ENCODE results near the gene SPEM2. TPM values are rescaled to one million over a fixed set of nuclear protein-coding genes. Genes with fewer than 3 reads are reported as not detected.

The SPEM2 gene
- total and polyA plus RNA-seq, 2 of the 8 experiments (the other 6 are each of a cell fraction or from before 2014, with no cell fraction given) = 0.03 TPM; not detected in 1

GRCh38 chr17:7444682-7445618 is 19.5 kb downstream of the SPEM2 start, which contains the start of gene CHRNB1 (continued):
- TF ChIP-seq CHD7 (IDR thresholded peaks at IDR 0.05; ENCODE audit: insufficient replicate concordance, low read length) (no peak), CBX5 (IDR thresholded peaks at IDR 0.05; ENCODE audit: low read depth, low read length) (no peak), HDAC6 (IDR thresholded peaks at IDR 0.05; ENCODE audit: low read depth, low read length) (no peak), MAFK (IDR thresholded peaks at IDR 0.05; ENCODE audit: low read depth, low read length) (no peak), EP300 (IDR thresholded peaks at IDR 0.05; ENCODE audit: borderline replicate concordance in 1 of 2, low read depth in 2 of 2, low read length in 2 of 2) (no peak), EZH2 (IDR thresholded peaks at IDR 0.05; ENCODE audit: low read depth, low read length, severe bottlenecking) (no peak), POLR2AphosphoS5 (IDR thresholded peaks at IDR 0.05; ENCODE audit: low read depth, low read length) (no peak), RFX5 (IDR thresholded peaks at IDR 0.05; ENCODE audit: borderline replicate concordance, low read depth, low read length) (no peak), FOSL1 (IDR thresholded peaks at IDR 0.05; ENCODE audit: insufficient read depth, low read depth, low read length) (no peak)

Measured in H1 (cell line).